ENCODE results near the gene ZNF213.
"Not testable (repeated sequence)": the region's sequence is repeated elsewhere in the genome, so short reads cannot be mapped to it uniquely, and the experiment has no call there.

Gene ZNF213

DNA sequence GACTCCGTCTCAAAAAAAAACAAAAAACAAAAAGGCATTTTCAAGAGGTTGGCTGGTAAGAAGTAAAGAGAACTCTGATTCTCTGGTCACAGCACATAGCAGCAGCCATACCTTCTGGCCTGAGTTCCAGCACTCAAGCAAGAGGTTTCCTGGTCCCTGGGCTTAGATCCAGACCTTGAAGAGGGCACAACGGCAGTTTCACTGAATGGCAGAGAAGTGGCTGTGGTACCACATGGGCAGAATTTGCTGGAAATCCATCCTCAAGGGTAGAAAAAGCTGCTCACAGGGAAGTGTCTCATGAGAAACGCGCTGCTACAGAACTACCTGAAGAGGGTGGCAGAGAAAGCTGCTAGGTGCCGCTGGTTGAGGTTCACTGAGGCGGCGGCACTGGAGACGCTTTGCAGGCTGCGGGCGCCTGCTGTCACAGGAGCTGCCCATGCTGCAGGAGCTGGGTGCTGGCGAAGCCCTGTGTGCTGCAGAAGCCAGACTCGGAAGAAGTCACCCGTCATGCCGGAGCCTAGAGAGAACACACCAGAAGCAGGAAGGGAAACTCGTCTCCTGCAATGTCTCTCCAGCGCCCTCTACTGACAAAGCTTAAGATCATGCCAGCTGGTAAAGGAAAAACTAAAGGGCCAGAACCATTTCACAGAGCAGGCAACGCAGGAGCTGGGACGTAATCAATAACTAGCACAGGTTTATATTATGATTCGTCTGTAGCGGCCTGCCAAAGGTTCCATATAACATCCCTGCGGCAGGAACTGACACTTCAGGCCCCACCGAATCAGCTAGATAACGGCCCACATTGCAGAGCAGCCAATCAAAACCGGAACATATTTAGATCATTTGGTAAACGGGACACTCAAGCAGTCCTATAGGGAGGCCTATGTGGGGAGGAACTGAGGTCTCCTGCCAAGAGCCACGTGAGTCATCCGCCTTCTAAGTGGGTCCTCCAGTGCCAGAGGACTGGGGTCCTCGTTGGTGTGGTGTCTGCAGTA lies 5.4 kb upstream of the ZNF213 start:
- DNase-seq, result no peak

DNA sequence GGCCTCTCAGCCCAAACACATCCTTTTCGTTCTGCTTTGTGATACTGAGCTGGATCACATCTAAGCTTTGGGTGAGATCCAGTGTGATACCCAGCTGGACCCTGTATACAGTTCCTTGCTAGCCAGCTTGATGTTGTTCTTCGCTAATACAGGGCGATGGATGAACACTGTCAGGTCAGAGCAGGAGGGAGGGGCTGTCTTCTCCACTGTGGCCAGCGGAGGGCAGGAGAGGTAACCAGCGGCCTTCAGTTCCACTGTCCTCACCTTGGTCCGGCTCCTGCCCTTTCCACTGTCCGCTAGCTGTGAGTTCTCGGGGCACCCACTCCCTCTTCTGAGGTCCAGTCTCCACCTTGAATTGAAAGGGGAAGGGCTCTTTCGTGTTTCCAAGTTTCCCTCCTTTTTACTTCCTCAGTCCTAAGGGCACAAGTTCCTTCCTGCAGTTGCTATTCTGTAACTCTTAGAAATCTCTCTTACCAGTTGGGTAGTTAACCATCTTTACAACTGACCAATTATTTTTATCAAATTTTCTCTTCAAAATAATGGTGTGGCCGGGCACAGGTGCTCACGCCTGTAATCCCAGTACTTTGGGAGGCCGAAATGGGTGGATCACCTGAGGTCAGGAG lies 3.0 kb upstream of the ZNF213 start:
- DNase-seq, result no peak

DNA sequence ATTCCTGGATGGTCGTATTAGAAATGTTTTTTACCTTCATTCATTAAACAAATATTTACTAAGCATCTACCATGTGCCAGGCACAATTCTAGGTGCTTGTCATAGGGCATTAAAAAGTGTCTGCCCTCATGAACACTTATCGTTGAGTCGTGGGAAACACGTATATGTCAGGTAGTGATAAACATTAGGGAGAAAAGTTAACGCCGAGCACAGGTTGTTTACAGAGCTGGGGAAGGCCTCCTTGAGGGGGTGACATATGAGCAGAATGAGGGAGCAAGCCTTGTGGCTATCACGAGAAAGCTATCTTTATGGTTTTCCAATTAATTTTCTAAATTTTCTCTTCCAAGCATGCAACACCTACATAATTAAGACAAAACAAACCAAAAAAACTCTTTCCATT lies 985 bp upstream of the ZNF213 start:
- DNase-seq, result no peak

DNA sequence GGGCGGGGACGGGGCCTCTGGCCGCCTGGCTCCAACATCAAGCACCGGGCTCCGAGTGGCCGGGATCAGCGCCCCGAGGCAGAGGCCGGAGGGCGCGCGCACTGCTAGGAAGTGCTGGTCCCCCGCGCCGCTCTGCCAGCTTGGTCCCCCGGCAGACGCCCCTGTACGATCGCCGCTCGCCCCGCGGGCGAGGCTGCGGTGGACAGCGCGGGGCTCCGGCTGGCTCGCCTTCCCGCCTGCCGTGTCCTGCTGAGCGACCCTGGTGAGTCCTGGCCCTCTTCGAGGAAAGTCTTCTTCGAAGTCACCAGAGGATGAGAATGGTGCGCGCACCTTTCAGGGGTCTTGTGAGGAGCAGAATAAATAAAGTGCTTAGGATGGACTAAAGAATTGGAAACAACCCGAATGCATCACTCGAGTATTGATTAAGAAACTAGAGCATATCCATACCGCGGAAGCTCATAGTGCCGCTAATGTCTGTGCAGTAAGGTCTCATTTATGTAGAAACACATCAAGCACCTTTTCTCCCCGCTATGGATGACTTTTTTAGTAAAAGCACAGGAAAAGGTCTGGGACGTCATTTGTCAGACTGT lies 392 bp downstream of the ZNF213 start:
- DNase-seq, result no peak

DNA sequence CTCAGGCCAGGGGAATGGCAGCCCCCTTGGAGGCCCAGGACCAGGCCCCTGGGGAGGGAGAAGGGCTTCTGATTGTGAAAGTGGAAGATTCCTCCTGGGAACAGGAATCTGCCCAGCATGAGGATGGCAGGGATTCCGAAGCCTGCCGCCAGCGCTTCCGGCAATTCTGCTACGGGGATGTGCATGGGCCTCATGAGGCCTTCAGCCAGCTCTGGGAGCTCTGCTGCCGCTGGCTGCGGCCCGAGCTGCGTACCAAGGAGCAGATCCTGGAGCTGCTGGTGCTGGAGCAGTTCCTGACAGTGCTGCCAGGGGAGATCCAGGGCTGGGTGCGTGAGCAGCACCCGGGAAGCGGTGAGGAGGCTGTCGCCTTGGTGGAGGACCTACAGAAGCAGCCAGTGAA lies 2.4 kb downstream of the ZNF213 start:
- no peak for DNase-seq

DNA sequence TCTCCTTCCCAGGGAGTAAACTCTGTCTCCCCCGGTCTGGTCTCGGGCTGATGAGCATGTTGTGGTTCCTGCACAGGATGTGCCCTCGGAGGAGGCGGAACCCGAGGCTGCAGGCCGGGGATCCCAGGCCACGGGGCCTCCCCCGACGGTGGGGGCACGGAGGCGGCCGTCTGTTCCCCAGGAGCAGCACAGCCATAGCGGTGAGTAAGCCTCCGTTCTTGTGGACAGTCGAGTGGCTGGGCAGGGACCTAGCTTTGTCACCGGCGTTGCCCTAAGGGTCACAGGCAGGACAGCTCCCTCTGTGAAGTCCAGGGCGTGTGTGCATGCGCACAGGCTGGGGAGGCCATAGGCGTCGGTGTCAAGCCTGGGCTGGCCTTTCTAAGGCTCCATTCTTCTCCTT lies 3.5 kb downstream of the ZNF213 start:
- no peak for DNase-seq

DNA sequence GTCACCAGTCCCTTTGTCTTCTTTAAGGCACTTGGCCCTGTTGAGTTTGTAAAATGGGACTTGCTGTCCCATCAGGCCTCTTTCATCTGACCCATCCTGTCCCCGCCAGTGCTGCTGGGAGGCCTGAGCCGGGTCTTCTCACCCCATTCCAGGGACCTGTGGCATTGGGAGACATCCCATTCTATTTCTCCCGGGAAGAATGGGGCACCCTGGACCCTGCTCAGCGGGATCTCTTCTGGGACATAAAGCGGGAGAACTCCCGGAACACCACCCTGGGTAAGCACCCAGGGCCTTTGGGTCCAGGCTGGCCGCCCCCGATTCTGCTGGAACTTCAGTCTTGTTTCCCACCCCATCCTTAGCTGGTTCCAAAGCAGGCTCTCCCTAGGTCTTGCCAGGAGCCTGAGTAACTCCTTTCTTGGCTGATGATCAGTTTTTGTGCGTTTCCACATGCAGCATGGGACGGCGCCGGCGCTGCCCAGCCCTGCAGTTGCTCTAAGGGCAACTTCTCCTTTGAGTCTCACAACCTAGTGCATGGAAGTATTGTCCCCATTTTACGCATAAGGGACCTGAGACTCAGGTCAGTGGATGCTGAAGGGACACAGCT lies 4.1 kb downstream of the ZNF213 start:
- no peak for DNase-seq

DNA sequence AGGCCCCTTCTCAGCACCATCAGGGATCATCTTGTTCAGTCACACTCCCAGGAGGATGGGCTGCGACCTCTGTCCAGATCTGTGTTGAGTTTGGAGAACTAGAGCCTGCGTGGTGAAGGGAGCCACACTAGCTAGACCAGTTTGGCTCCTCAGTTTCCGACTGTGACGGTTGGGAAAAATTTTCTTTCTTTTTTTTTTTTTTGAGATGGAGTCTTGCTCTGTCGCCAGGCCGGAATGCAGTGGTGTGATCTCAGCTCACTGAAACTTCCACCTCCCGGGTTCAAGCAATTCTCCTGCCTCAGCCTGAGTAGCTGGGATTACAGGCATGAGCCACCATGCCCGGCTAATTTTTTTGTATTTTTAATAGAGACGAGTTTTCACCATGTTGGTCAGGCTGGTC lies 4.7 kb downstream of the ZNF213 start:
- DNase-seq, result not testable (repeated sequence)

DNA sequence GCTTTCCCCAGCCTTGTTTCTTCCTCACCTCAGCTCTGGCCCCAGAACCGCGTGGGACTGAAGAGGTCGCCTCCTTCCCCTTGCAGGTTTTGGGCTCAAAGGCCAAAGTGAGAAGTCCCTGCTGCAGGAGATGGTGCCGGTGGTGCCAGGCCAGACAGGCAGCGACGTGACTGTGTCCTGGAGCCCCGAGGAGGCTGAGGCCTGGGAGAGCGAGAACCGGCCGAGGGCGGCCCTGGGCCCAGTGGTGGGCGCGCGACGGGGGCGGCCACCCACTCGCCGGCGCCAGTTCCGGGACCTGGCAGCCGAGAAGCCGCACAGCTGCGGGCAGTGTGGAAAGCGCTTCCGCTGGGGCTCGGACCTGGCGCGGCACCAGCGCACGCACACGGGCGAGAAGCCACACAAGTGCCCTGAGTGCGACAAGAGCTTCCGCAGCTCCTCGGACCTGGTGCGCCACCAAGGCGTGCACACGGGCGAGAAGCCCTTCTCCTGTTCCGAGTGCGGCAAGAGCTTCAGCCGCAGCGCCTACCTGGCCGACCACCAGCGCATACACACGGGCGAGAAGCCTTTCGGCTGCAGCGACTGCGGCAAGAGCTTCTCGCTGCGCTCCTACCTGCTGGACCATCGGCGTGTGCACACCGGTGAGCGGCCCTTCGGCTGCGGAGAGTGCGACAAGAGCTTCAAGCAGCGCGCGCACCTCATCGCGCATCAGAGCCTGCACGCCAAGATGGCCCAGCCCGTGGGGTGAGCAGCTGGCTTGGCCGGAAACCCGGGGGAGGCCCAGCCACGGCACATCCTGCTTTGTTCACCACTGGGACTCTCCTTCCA lies 6.0 kb downstream of the ZNF213 start:
- DNase-seq, result no peak

DNA sequence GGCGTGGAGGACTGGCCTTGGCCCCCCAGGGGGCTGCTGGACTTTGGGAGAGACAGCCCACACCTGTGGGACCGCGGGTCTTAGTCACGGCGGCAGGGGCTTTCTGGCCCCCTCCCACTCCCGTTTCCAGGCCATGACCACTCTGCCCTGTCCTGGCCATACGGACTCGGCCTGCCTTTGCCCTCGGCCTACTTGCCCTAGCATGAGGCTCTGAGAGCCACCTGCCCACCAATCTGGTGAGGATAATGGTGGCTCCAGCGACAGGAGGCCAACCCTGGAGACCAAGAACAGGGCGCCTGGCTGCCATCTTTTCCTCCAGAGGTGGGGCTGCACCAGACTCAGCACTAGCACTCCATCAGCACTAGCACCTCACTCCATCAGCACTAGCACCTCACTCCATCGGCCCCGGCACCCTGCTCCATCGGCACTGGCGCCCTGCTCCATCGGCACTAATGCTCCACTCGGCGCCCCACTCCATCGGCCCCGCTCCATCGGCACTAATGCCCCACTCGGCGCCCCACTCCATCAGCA lies 7.0 kb downstream of the ZNF213 start:
- DNase-seq, result no peak

DNA sequence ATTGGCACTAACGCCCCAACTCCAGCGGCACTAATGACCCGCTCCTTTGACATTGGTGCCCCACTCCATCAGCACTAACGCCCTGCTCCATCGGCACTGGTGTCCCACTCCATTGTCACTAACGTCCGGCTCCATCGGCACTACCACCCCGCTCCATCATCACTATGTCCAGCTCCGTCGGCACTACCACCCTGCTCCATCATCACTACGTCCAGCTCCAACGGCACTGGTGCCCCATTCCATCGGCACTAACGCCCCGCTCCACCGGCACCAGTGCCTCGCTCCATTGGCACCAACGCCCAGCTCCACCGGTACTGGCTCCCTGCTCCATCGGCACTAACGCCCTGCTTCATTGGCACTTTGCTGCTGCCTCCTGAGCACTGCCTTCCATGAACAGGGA lies 7.5 kb downstream of the ZNF213 start:
- no peak for DNase-seq

DNA sequence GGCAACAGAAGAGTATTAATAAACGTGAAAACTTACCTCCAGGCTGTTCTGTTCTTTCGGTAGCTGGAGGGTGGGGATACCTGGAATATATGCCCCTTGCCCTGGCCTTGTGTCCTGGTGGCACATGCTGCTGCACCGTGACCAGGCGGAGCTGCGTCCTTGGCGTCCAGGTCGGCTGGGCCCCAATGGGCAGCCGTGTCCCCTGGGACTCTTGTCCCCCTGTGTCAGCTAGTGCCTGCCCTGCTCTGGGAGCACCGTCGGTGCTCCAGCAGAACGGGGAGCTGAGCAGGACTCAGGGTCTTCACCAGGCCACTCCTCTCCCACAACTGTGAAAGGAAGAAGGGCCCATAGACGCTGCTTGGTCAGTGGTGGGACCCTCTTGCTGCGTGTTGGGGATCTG lies 7.9 kb downstream of the ZNF213 start:
- DNase-seq, result no peak

DNA sequence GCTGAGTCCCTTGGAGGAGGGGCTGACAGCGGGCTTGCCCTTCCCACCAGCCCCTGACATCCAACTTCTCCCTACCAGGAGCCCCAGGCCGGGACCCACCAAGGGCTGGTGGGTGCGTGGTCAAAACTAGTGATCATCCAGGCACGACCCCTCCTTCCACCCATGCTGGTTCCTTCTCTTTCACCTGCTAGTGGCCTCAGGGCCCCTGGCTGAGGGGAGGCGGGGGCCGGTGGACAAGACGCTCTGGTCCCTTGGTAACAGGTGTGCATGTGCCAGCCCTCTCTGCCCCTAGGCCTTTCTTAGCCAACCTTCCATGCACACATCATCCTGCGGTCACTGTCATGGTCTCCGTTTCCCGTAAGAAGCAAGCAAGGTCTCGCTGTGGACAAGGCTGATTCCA lies 8.4 kb downstream of the ZNF213 start:
- DNase-seq, result no peak

DNA sequence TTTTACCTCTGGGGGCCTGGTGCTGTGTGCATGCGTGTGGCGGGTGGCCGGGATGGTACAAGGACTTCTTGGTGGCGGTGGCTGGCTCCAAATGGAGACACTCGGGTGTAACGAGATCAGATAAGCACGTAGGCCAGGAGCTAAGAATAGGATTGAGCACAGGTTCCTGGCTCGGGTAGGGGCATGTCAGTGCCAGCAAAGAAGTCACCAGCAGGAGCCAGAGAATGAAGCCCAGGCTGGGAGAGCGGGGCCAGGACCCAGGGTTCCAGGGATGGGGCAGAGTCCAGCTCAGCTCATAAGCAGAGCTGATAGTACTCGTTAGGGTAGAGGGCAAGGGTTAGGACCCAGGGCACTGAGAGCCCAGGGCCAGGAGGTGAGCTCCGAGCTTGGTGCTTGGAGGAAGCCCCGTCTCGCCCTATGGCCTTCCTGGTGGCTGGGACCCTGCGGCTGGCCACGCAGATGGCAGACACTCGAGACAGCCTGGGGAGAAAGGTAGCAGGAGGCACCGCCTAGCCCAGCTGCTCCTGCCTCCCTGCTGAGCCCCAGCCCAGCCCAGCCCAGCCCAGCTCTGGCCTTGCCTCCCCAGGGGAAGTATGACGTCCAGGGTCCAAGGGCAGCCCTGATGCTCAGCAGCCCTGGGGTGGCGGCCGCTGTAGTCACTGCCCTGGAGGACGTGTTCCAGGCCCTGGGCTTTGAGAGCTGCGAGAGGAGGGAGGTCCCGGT lies 8.9 kb downstream of the ZNF213 start:
- no peak for DNase-seq

DNA sequence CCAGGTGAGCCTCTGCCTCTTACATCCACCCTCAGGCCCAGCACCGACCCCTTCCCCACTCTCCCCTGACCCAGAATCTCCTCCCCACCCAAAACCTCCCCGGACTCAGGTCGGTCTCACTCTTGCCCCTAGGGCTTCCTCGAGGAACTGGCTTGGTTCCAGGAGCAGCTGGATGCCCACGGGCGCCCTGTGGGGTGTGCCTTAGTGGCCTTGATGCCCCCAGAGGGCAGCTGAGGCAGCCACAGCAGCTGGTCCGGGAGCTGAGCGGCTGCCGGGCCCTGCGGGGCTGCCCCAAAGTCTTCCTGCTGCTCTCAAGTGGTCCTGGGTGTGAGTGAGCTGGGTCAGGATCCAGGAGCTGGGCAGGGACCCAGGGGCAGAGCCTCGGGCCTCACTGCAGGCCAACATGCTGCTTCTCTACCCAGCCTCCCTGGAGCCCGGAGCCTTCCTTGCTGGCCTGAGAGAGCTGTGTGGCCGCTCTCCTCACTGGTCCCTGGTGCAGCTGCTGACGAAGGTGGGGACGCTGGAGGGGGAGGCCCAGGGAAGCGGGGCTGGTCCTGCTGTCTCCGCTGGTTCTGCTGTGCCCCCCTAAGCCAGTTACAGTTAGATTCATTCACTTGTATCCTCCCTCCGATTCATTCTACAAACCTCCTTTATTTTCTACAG lies 9.6 kb downstream of the ZNF213 start:
- no peak for DNase-seq

DNA sequence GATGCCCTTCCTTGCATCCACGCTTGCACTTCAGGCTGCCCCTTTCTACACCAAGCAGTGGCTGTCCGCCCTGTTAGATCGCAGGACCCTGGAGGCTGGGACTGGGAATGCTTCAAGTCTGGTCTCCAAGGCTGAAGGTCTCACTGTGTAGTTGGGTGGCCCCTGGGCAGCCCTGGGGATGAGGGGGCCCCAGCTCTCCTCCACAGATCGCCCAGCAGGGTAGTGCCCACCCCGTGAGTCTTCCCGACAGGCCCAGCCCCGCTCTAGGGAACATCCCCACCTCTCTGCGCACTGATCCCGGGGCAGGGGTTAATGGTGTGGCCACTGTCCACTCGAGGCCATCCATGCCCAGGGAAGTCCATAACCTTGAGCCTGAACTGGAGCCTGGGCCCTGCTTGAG lies 10.3 kb downstream of the ZNF213 start:
- no peak for DNase-seq

DNA sequence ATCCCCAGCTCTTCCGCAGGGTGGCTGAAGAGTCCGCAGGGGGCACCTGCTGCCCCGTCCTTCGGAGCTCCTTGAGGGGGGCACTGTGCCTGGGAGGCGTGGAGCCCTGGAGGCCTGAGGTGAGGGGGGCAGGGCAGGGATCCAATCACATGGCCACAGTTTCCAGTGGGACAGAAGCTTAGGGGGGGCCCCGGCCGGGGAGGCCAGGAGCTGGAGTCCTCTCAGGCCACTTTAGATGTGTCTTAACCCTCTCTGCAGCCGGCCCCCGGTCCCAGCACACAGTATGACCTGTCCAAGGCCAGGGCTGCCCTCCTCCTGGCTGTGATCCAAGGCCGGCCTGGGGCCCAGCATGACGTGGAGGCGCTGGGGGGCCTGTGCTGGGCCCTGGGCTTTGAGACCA lies 10.8 kb downstream of the ZNF213 start:
- DNase-seq, result no peak

DNA sequence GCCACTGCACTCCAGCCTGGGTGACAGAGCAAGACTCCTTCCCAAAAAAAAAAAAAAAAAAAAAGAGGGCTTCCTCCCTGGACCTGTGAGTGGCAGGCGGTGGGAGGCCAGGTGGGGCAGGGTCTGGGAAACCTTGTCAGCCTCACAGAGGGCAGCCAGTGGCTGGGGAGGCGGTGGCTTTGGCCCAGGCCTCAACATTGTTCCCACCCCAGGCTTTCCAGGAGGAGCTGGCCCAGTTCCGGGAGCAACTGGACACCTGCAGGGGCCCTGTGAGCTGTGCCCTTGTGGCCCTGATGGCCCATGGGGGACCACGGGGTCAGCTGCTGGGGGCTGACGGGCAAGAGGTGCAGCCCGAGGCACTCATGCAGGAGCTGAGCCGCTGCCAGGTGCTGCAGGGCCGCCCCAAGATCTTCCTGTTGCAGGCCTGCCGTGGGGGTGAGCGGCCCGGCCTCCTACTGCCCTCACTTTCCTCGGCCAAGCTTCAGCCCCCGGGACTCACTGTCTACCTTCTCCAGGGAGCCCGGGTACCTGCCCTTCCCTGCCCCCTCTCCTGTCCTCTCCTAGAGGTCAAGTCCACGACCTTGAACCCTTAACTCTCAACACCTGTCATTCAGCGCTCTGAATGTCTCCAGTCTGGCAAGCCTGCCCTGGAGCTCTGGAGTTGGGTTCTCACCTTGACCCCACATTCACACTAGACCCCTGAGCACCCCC lies 12.4 kb downstream of the ZNF213 start:
- no peak for DNase-seq

DNA sequence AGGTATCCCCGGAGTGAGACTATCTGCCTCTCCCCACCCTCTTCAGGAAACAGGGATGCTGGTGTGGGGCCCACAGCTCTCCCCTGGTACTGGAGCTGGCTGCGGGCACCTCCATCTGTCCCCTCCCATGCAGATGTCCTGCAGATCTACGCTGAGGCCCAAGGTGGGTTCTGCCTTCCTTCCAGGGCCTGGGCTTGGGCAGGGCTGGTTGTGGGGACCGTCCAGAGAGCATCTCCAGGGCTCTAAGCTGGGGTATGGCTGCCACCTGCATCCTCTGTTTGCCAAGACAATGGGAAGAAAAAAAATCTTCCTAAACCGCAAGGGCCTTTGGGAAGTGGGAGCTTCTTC lies 12.9 kb downstream of the ZNF213 start:
- DNase-seq, result no peak
